HFFc6 (cell line): ENCODE results near the gene TAPBPL. TPM values are rescaled to one million over a fixed set of nuclear protein-coding genes. Genes with fewer than 3 reads are reported as not detected.

Experiments
- DNase-seq: peaks from one replicate; pipeline ENCODE4 v3.0.0-alpha.2; 2018
- H3K27ac Mint-ChIP-seq: 2 replicates; pipeline ENCODE4 v1.8.0; 2020; ENCODE audit warnings: mild to moderate bottlenecking, mixed read lengths
- H3K27me3 Mint-ChIP-seq: 2 replicates; pipeline ENCODE4 v1.8.0; 2021; ENCODE audit warnings: mild to moderate bottlenecking, moderate library complexity, mixed read lengths; ENCODE audit not compliant: insufficient read depth
- H3K36me3 Mint-ChIP-seq: 2 replicates; pipeline ENCODE4 v1.8.0; 2021; ENCODE audit warnings: low read depth, mixed read lengths
- H3K4me1 Mint-ChIP-seq: 2 replicates; pipeline ENCODE4 v1.8.0; 2020; ENCODE audit warnings: low read depth, mixed read lengths
- H3K4me3 Mint-ChIP-seq: 2 replicates; pipeline ENCODE4 v1.8.0; 2020; ENCODE audit warnings: mild to moderate bottlenecking, moderate library complexity, mixed read lengths
- H3K9me3 Mint-ChIP-seq: 2 replicates; pipeline ENCODE4 v1.8.0; 2020; ENCODE audit warnings: mild to moderate bottlenecking, mixed read lengths
- CTCF ChIP-seq: fragments of 200-600 bp; sonication (generic); IDR thresholded peaks from 2 replicates; pipeline ENCODE4 v1.5.0; 2021; ENCODE audit warnings: antibody characterized with exemption, mild to moderate bottlenecking
- total RNA-seq, 6 experiments: library from RNA; stranded (reverse); fragmentation: NEBNext Ultra II Directional; extraction: Animal tissue kit (Norgen Biotek cat#: 25700); gene quantifications; 2 replicates in 1 of 6; 3 replicates in 5 of 6; pipeline ENCODE4 v1.2.3, GENCODE V29; 2021

TAPBPL gene
- total RNA-seq, 6 experiments from 2014 or later, result 4.3 to 8.2 (median 6.5) TPM

GRCh38 chr12:6418796-6419195 is 33.0 kb upstream of the TAPBPL start:
- peaks cover 3% of the 10 kb centered on the region for H3K27me3 Mint-ChIP-seq
- no peak overlapping the region for H3K27ac Mint-ChIP-seq
- peaks cover 7% of the 10 kb centered on the region; the same call in 1 of the 2 replicates for H3K4me1 Mint-ChIP-seq
- TF ChIP-seq CTCF, result no peak
- no peak overlapping the region for H3K4me3 Mint-ChIP-seq
- DNase-seq, result no peak
- peaks cover 5% of the 10 kb centered on the region; the same call in 1 of the 2 replicates for H3K36me3 Mint-ChIP-seq
- H3K9me3 Mint-ChIP-seq, result no peaks in the 10 kb centered on the region

GRCh38 chr12:6420364-6420763 is 31.5 kb upstream of the TAPBPL start:
- DNase-seq, result no peak
- TF ChIP-seq CTCF, result no peak
- Mint-ChIP-seq H3K36me3 (peaks cover 5% of the 10 kb centered on the region; the same call in 1 of the 2 replicates), H3K9me3 (no peaks in the 10 kb centered on the region), H3K4me3 (no peak overlapping the region), H3K4me1 (peaks cover 8% of the 10 kb centered on the region; the same call in 1 of the 2 replicates), H3K27me3 (peaks cover 1% of the 10 kb centered on the region), H3K27ac (no peak overlapping the region)

GRCh38 chr12:6423267-6424007 is 28.4 kb upstream of the TAPBPL start:
- DNase-seq, result peak; percentile 81
- peaks cover 8% of the 10 kb centered on the region; the same call in 1 of the 2 replicates for H3K4me1 Mint-ChIP-seq
- no peaks in the 10 kb centered on the region for H3K9me3 Mint-ChIP-seq
- peaks cover 1% of the 10 kb centered on the region; the same call in 1 of the 2 replicates for H3K27me3 Mint-ChIP-seq
- peak; percentile 94 for TF ChIP-seq CTCF
- H3K4me3 Mint-ChIP-seq, result no peak overlapping the region
- H3K27ac Mint-ChIP-seq, result no peak overlapping the region
- no peaks in the 10 kb centered on the region for H3K36me3 Mint-ChIP-seq

GRCh38 chr12:6424008-6424347 is 27.9 kb upstream of the TAPBPL start:
- H3K27ac Mint-ChIP-seq, result no peak overlapping the region
- H3K27me3 Mint-ChIP-seq, result peaks cover 1% of the 10 kb centered on the region; the same call in 1 of the 2 replicates
- peaks cover 8% of the 10 kb centered on the region; the same call in 1 of the 2 replicates for H3K4me1 Mint-ChIP-seq
- H3K9me3 Mint-ChIP-seq, result no peaks in the 10 kb centered on the region
- DNase-seq, result no peak
- H3K4me3 Mint-ChIP-seq, result no peak overlapping the region
- TF ChIP-seq CTCF, result no peak
- H3K36me3 Mint-ChIP-seq, result no peaks in the 10 kb centered on the region

GRCh38 chr12:6424866-6425265 is 27.0 kb upstream of the TAPBPL start:
- no peaks in the 10 kb centered on the region for H3K9me3 Mint-ChIP-seq
- peaks cover 1% of the 10 kb centered on the region; the same call in 1 of the 2 replicates for H3K27me3 Mint-ChIP-seq
- TF ChIP-seq CTCF, result no peak
- H3K27ac Mint-ChIP-seq, result no peak overlapping the region
- no peaks in the 10 kb centered on the region for H3K36me3 Mint-ChIP-seq
- DNase-seq, result no peak
- H3K4me3 Mint-ChIP-seq, result no peak overlapping the region
- H3K4me1 Mint-ChIP-seq, result peaks cover 11% of the 10 kb centered on the region
